H9 (cell line): ENCODE measurements around the gene GGT7. TPM values are rescaled to one million over a fixed set of nuclear protein-coding genes. Genes with fewer than 3 reads are reported as not detected.

Experiments
- DNase-seq: peaks from one replicate; pipeline ENCODE4 v3.0.0-alpha.2; 2017
- H2AFZ ChIP-seq: one replicate; pipeline ENCODE4 v1.6.1; 2013; ENCODE audit warnings: mild to moderate bottlenecking, low read length, control low read depth, moderate library complexity
- H2AK5ac ChIP-seq: 2 replicates; pipeline ENCODE4 v1.6.1; 2013; ENCODE audit warnings: low read length, control low read depth, mixed read lengths; ENCODE audit not compliant: insufficient read length
- H2BK120ac ChIP-seq: one replicate; pipeline ENCODE4 v1.6.1; 2013; ENCODE audit warnings: low read depth, mild to moderate bottlenecking, low read length, control low read depth, inconsistent platforms; ENCODE audit not compliant: poor library complexity, severe bottlenecking
- H2BK12ac ChIP-seq: 2 replicates; pipeline ENCODE4 v1.6.1; 2013; ENCODE audit warnings: low read length, control low read depth, mixed read lengths, low read depth; ENCODE audit not compliant: insufficient read length
- H2BK15ac ChIP-seq: 2 replicates; pipeline ENCODE4 v1.6.1; 2013; ENCODE audit warnings: low read depth, low read length, control low read depth
- H2BK20ac ChIP-seq: one replicate; pipeline ENCODE4 v1.6.1; 2013; ENCODE audit warnings: low read depth, mild to moderate bottlenecking, low read length, control low read depth, inconsistent platforms; ENCODE audit not compliant: poor library complexity, severe bottlenecking
- H2BK5ac ChIP-seq: 2 replicates; pipeline ENCODE4 v1.6.1; 2013; ENCODE audit warnings: low read length, control low read depth, mixed read lengths; ENCODE audit not compliant: insufficient read length
- H3K14ac ChIP-seq: 2 replicates; pipeline ENCODE4 v1.6.1; 2013; ENCODE audit warnings: low read length, control low read depth; ENCODE audit not compliant: insufficient read depth
- H3K18ac ChIP-seq: 2 replicates; pipeline ENCODE4 v1.6.1; 2013; ENCODE audit warnings: low read depth, mild to moderate bottlenecking, mixed read lengths, low read length, control low read depth; ENCODE audit not compliant: insufficient read length
- H3K23ac ChIP-seq: 2 replicates; pipeline ENCODE4 v1.6.1; 2013; ENCODE audit warnings: low read length, control low read depth, mixed read lengths, low read depth; ENCODE audit not compliant: insufficient read length
- H3K23me2 ChIP-seq: 2 replicates; pipeline ENCODE4 v1.6.1; 2013; ENCODE audit warnings: low read depth, mild to moderate bottlenecking, mixed read lengths, low read length, control low read depth; ENCODE audit not compliant: insufficient read length, poor library complexity, severe bottlenecking
- H3K27ac ChIP-seq: 2 replicates; pipeline ENCODE4 v1.5.1; 2013; ENCODE audit warnings: low read length, control low read depth, mixed read lengths, low read depth; ENCODE audit not compliant: insufficient read length
- H3K27me3 ChIP-seq: 2 replicates; pipeline ENCODE4 v1.6.1; 2013; ENCODE audit warnings: low read length, control low read depth, inconsistent platforms; ENCODE audit not compliant: insufficient read depth
- H3K4ac ChIP-seq: 2 replicates; pipeline ENCODE4 v1.6.1; 2013; ENCODE audit warnings: low read depth, mild to moderate bottlenecking, control low read depth, inconsistent platforms, low read length, moderate library complexity
- H3K4me1 ChIP-seq: 2 replicates; pipeline ENCODE4 v1.6.1; 2013; ENCODE audit warnings: low read length, control low read depth, inconsistent platforms; ENCODE audit not compliant: insufficient read depth
- H3K4me2 ChIP-seq: 2 replicates; pipeline ENCODE4 v1.6.1; 2013; ENCODE audit warnings: low read length, control low read depth, mixed read lengths; ENCODE audit not compliant: insufficient read length, insufficient read depth
- H3K56ac ChIP-seq: 2 replicates; pipeline ENCODE4 v1.6.1; 2013; ENCODE audit warnings: low read depth, mild to moderate bottlenecking, mixed read lengths, low read length, control low read depth; ENCODE audit not compliant: insufficient read length
- H3K79me1 ChIP-seq: 2 replicates; pipeline ENCODE4 v1.6.1; 2013; ENCODE audit warnings: low read depth, mild to moderate bottlenecking, moderate library complexity, low read length, control low read depth, inconsistent platforms; ENCODE audit not compliant: insufficient read depth, poor library complexity, severe bottlenecking
- H3K79me2 ChIP-seq: 2 replicates; pipeline ENCODE4 v1.6.1; 2013; ENCODE audit warnings: low read length, control low read depth, inconsistent platforms; ENCODE audit not compliant: insufficient read depth
- H3K9ac ChIP-seq: 2 replicates; pipeline ENCODE4 v1.6.1; 2013; ENCODE audit warnings: low read length, control low read depth, mixed read lengths; ENCODE audit not compliant: insufficient read length; ENCODE audit errors: extremely low read depth
- H3K9me3 ChIP-seq: one replicate; pipeline ENCODE4 v1.6.1; 2013; ENCODE audit warnings: low read depth, low read length, inconsistent platforms; ENCODE audit not compliant: control insufficient read depth
- H3T11ph ChIP-seq: one replicate; pipeline ENCODE4 v1.6.1; 2013; ENCODE audit warnings: mild to moderate bottlenecking, low read length, control low read depth, inconsistent platforms
- H4K20me1 ChIP-seq: one replicate; pipeline ENCODE4 v1.6.1; 2013; ENCODE audit not compliant: control insufficient read depth, insufficient read length, insufficient read depth
- H4K5ac ChIP-seq: 2 replicates; pipeline ENCODE4 v1.6.1; 2013; ENCODE audit warnings: low read depth, mild to moderate bottlenecking, mixed read lengths, low read length, control low read depth; ENCODE audit not compliant: insufficient read length
- H4K8ac ChIP-seq: replicated peaks from 2 replicates; pipeline ENCODE4 v1.6.1; 2013; ENCODE audit warnings: low read length, control low read depth, mixed read lengths, low read depth; ENCODE audit not compliant: insufficient read length
- H4K91ac ChIP-seq: 2 replicates; pipeline ENCODE4 v1.6.1; 2013; ENCODE audit warnings: low read depth, mild to moderate bottlenecking, moderate library complexity, mixed read lengths, low read length, control low read depth; ENCODE audit not compliant: insufficient read length
- H3K27ac Mint-ChIP-seq, 3 experiments: 2 replicates in 2 of 3; 3 replicates in 1 of 3; pipeline ENCODE4 v1.8.0; 2020 to 2021; ENCODE audit warnings: mixed read lengths in 3 of 3, mild to moderate bottlenecking in 1 of 3, moderate library complexity in 1 of 3
- H3K27me3 Mint-ChIP-seq: 2 replicates; pipeline ENCODE4 v1.8.0; 2021; ENCODE audit warnings: low read depth, mild to moderate bottlenecking, moderate library complexity, mixed read lengths
- H3K36me3 Mint-ChIP-seq, 3 experiments: 2 replicates in 2 of 3; 3 replicates in 1 of 3; pipeline ENCODE4 v1.8.0; 2020 to 2021; ENCODE audit warnings: low read depth in 3 of 3, mixed read lengths in 3 of 3; ENCODE audit not compliant: insufficient read depth in 1 of 3
- H3K4me1 Mint-ChIP-seq, 2 experiments: 2 replicates each; pipeline ENCODE4 v1.8.0; 2020; ENCODE audit warnings: mixed read lengths in 2 of 2
- H3K4me3 Mint-ChIP-seq, 2 experiments: 2 replicates in 1 of 2; 3 replicates in 1 of 2; pipeline ENCODE4 v1.8.0; 2020 to 2021; ENCODE audit warnings: mild to moderate bottlenecking in 2 of 2, mixed read lengths in 2 of 2, moderate library complexity in 1 of 2
- H3K9me3 Mint-ChIP-seq, 2 experiments: 2 replicates in 1 of 2; 3 replicates in 1 of 2; pipeline ENCODE4 v1.8.0; 2020; ENCODE audit warnings: mild to moderate bottlenecking in 2 of 2, mixed read lengths in 2 of 2, moderate library complexity in 1 of 2
- CTCF ChIP-seq: fragments of 200-600 bp; sonication (generic); conservative IDR thresholded peaks from 3 replicates; pipeline ENCODE4 v1.8.0; 2021; ENCODE audit warnings: antibody characterized with exemption, mild to moderate bottlenecking
- WGBS: extraction: QIAGEN DNeasy Blood & Tissue Kit; methylation state at CpG from one replicate; pipeline ENCODE4 v1.1.7; 2013; ENCODE audit warnings: missing lambda C conversion rate, low lambda C conversion rate, mixed read lengths; ENCODE audit not compliant: insufficient read length; ENCODE audit errors: extremely low coverage; 5-methylcytosine and 5-hydroxymethylcytosine counted together
- total RNA-seq: library from RNA; stranded (reverse); gene quantifications from 2 replicates; pipeline ENCODE4 v1.2.1, GENCODE V29; 2021

The GGT7 gene
- total RNA-seq, 1 experiment from 2014 or later, result 38.6 TPM

GRCh38 chr20:34850969-34851368 lies 21.7 kb downstream of the GGT7 start:
- Histone ChIP-seq H4K91ac (no peak overlapping the region), H2BK15ac (no peak overlapping the region), H3K23ac (no peak overlapping the region), H3K9me3 (no peaks in the 10 kb centered on the region), H3T11ph (no peak overlapping the region), H2BK20ac (no peak overlapping the region), H3K27ac (no peak overlapping the region), H2AFZ (no peak overlapping the region), H4K8ac (no peak overlapping the region), H3K23me2 (no peaks in the 10 kb centered on the region), H3K79me1 (no peaks in the 10 kb centered on the region), H3K56ac (no peak overlapping the region), H3K18ac (no peak overlapping the region), H3K14ac (no peak overlapping the region), H3K4me1 (no peaks in the 10 kb centered on the region), H3K9ac (no peak overlapping the region), H4K20me1 (no peaks in the 10 kb centered on the region), H2BK120ac (no peak overlapping the region), H2BK12ac (no peak overlapping the region), H3K79me2 (no peaks in the 10 kb centered on the region), H3K27me3 (no peaks in the 10 kb centered on the region), H4K5ac (no peak overlapping the region), H3K4me2 (no peak overlapping the region), H2AK5ac (no peak overlapping the region), H2BK5ac (no peak overlapping the region), H3K4ac (no peak overlapping the region)
- Mint-ChIP-seq H3K4me1 (no peaks in the 10 kb centered on the region), H3K9me3 (no peaks in the 10 kb centered on the region), H3K36me3 (peaks cover 11 to 49% (median 25%) of the 10 kb centered on the region in 3 experiments; a peak in 6 of 7 replicates), H3K27me3 (no peaks in the 10 kb centered on the region), H3K27ac (peak overlapping the region in 1 of 3 experiments; percentile 87; a peak in 1 of 7 replicates), H3K4me3 (no peak overlapping the region)
- no peak for TF ChIP-seq CTCF
- DNase-seq, result no peak
- WGBS, result no CpG with 5 or more reads among the region's 14 CpGs
